GM20431 (cell line): Measurements from ENCODE around the gene MPDU1.

Experiments used
- in situ Hi-C: fragments of 300-500 bp; cut with MseI, MboI; formaldehyde crosslinking; loops from one replicate; pipeline ENCODE4 v1.15.0; 2020; ENCODE audit warnings: low sequenced_read_pairs; ENCODE audit not compliant: unreplicated experiment

MPDU1 gene

GRCh38 chr17:7559320-7560171, 24.1 kb upstream of the MPDU1 start:
- in situ Hi-C loops, result loop anchor here (10.0 kb wide), 1 partner anchor 45 kb away; no protein-coding TSS in a partner anchor

GRCh38 chr17:7560172-7561027, 23.3 kb upstream of the MPDU1 start:
- in situ Hi-C loops, result loop anchor here (10.0 kb wide), 1 partner anchor 46 kb away; no protein-coding TSS in a partner anchor

- in situ Hi-C loops, result loop anchor here (10.0 kb wide), 1 partner anchor 46 kb away; no protein-coding TSS in a partner anchor
Measured at GRCh38 chr17:7561028-7561575, 22.6 kb upstream of the MPDU1 start.

GRCh38 chr17:7561589-7562207, 22.0 kb upstream of the MPDU1 start, which contains the start of gene SENP3:
SENP3 (plus strand) TSS chr17:7561919; CDS start chr17:7563077, 1,158 bp downstream.
- in situ Hi-C loops, result loop anchor here (10.0 kb wide), 1 partner anchor 47 kb away; no protein-coding TSS in a partner anchor

GRCh38 chr17:7562208-7562605, 21.4 kb upstream of the MPDU1 start:
- in situ Hi-C loops, result loop anchor here (10.0 kb wide), 1 partner anchor 47 kb away; no protein-coding TSS in a partner anchor

- in situ Hi-C loops, result loop anchor here (10.0 kb wide), 1 partner anchor 48 kb away; no protein-coding TSS in a partner anchor
Measured at GRCh38 chr17:7563115-7563869, 20.4 kb upstream of the MPDU1 start.

- in situ Hi-C loops, result loop anchor here (10.0 kb wide), 1 partner anchor 55 kb away; no protein-coding TSS in a partner anchor
Measured at GRCh38 chr17:7569571-7569970, 14.1 kb upstream of the MPDU1 start.

- in situ Hi-C loops, result no loop called here
Measured at GRCh38 chr17:7570351-7570750, 13.3 kb upstream of the MPDU1 start.

- in situ Hi-C loops, result no loop called here
Measured at GRCh38 chr17:7572338-7572587, 11.4 kb upstream of the MPDU1 start.

GRCh38 chr17:7572588-7573323, 10.9 kb upstream of the MPDU1 start:
- in situ Hi-C loops, result no loop called here

GRCh38 chr17:7573324-7574080, 10.2 kb upstream of the MPDU1 start:
- in situ Hi-C loops, result no loop called here

- in situ Hi-C loops, result no loop called here
Measured at GRCh38 chr17:7574176-7574953, 9.3 kb upstream of the MPDU1 start.

GRCh38 chr17:7575481-7575883, 8.2 kb upstream of the MPDU1 start:
- in situ Hi-C loops, result loop anchor here (25.0 kb wide), 1 partner anchor 538 kb away; the partner anchor contains the start of genes SLC16A11 and SLC16A13

- in situ Hi-C loops, result loop anchor here (25.0 kb wide), 1 partner anchor 539 kb away; the partner anchor contains the start of genes SLC16A11 and SLC16A13
Measured at GRCh38 chr17:7575959-7576358, 7.7 kb upstream of the MPDU1 start.

GRCh38 chr17:7576432-7576937, 7.2 kb upstream of the MPDU1 start:
- in situ Hi-C loops, result loop anchor here (25.0 kb wide), 1 partner anchor 539 kb away; the partner anchor contains the start of genes SLC16A11 and SLC16A13

- in situ Hi-C loops, result loop anchor here (25.0 kb wide), 1 partner anchor 540 kb away; the partner anchor contains the start of genes SLC16A11 and SLC16A13
Measured at GRCh38 chr17:7577327-7578199, 6.1 kb upstream of the MPDU1 start.
